Natural killer cell (primary cell): ENCODE data around the gene SIRT1. TPM values are rescaled to one million over a fixed set of nuclear protein-coding genes. Genes with fewer than 3 reads are reported as not detected.
"Not testable (repeated sequence)": the region's sequence is repeated elsewhere in the genome, so short reads cannot be mapped to it uniquely, and the experiment has no call there.

ENCODE experiments used
- ATAC-seq, 3 donors: fragments of 150-1000 bp in 2 of 3; fragments of 200-7000 bp in 1 of 3; cut with Tn5 transposase; 1 replicate in 1 of 3; 2 replicates in 2 of 3; pipeline ENCODE4 v1.10.0; 2021; ENCODE audit warnings: mild to moderate bottlenecking in 2 of 3, moderate library complexity in 2 of 3
- DNase-seq, 2 donors: peaks; one replicate each; pipeline versions ENCODE4 v3.0.0 to v3.0.0-alpha.2; 2013 to 2021; ENCODE audit warnings: mixed read lengths in 1 of 2
- H3K27ac ChIP-seq: one replicate; pipeline ENCODE4 v1.5.1; 2013; ENCODE audit warnings: mild to moderate bottlenecking, low read length
- H3K27me3 ChIP-seq: one replicate; pipeline ENCODE4 v1.6.1; 2013; ENCODE audit warnings: low read length; ENCODE audit not compliant: control insufficient read depth, insufficient read depth
- H3K36me3 ChIP-seq: one replicate; pipeline ENCODE4 v1.6.1; 2013; ENCODE audit warnings: low read length; ENCODE audit not compliant: control insufficient read depth, insufficient read depth
- H3K4me1 ChIP-seq: one replicate; pipeline ENCODE4 v1.6.1; 2013; ENCODE audit warnings: low read length; ENCODE audit not compliant: control insufficient read depth, insufficient read depth
- H3K4me3 ChIP-seq: one replicate; pipeline ENCODE4 v1.5.1; 2013; ENCODE audit warnings: low read length
- H3K9me3 ChIP-seq: one replicate; pipeline ENCODE4 v1.6.1; 2013; ENCODE audit warnings: low read length; ENCODE audit not compliant: control insufficient read depth, insufficient read depth
- H3K27ac Mint-ChIP-seq, 2 donors: one replicate each; pipeline ENCODE4 v1.8.0; 2022; ENCODE audit warnings: mild to moderate bottlenecking in 2 of 2, mixed read lengths in 2 of 2, moderate library complexity in 1 of 2
- H3K27me3 Mint-ChIP-seq, 2 donors: one replicate each; pipeline ENCODE4 v1.8.0; 2022; ENCODE audit warnings: low read depth in 2 of 2, mixed read lengths in 2 of 2
- H3K36me3 Mint-ChIP-seq: one replicate; pipeline ENCODE4 v1.8.0; 2022; ENCODE audit warnings: mixed read lengths
- H3K4me1 Mint-ChIP-seq, 2 donors: one replicate each; pipeline ENCODE4 v1.8.0; 2022; ENCODE audit warnings: mixed read lengths in 2 of 2
- H3K4me3 Mint-ChIP-seq: one replicate; pipeline ENCODE4 v1.8.0; 2022; ENCODE audit warnings: mild to moderate bottlenecking, moderate library complexity, mixed read lengths
- H3K9me3 Mint-ChIP-seq, 2 donors: one replicate each; pipeline ENCODE4 v1.8.0; 2022; ENCODE audit warnings: mixed read lengths in 2 of 2
- CTCF ChIP-seq: fragments of 200-600 bp; IDR thresholded peaks from one replicate; pipeline ENCODE4 v1.8.0; 2022; ENCODE audit warnings: antibody characterized with exemption
- WGBS: methylation state at CpG from one replicate; pipeline ENCODE4 v1.1.7; 2013; ENCODE audit warnings: missing lambda C conversion rate; ENCODE audit not compliant: insufficient coverage; 5-methylcytosine and 5-hydroxymethylcytosine counted together
- intact Hi-C: fragments of 100-400 bp; cut with micrococcal nuclease; formaldehyde crosslinking; loops from one replicate; pipeline ENCODE4 v1.14.2; 2022
- total RNA-seq, 4 donors: library from RNA; stranded (reverse); fragments of 120-200 nt in 1 of 4; gene quantifications; one replicate each; pipeline versions ENCODE4 v1.2.3 to v1.2.4, GENCODE V29; 2013 to 2022

Gene SIRT1
- total RNA-seq: 10 to 100 TPM; 38.2 to 51.0 (median 48.2) TPM
- 38.1 TPM for total RNA-seq (2013)

DNA sequence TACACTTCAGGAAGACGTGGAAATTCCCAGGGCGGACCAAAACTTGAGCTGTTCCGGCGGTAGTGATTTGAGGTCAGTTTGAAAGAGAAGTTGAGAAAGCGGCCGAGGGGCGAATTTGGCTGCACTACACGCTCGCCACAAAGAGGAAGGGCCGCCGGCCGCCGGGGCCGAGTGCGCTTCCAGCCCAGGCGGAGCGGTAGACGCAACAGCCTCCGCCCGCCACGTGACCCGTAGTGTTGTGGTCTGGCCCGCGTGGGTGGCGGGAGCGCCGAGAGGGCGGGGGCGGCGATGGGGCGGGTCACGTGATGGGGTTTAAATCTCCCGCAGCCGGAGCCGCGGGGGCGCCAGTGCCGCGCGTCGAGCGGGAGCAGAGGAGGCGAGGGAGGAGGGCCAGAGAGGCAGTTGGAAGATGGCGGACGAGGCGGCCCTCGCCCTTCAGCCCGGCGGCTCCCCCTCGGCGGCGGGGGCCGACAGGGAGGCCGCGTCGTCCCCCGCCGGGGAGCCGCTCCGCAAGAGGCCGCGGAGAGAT, at the start of gene SIRT1:
Gene SIRT1, plus strand, starts transcription at position 344 of the 529 bp plus-strand sequence. Its CDS starts 66 bp downstream, at position 410.
- Histone ChIP-seq H3K4me1 (peaks cover 23% of the 10 kb centered on the region), H3K9me3 (no peaks in the 10 kb centered on the region), H3K27me3 (no peaks in the 10 kb centered on the region), H3K27ac (peak within 1 kb of the TSS; percentile 87), H3K36me3 (peaks cover 24% of the 10 kb centered on the region), H3K4me3 (peak within 1 kb of the TSS; percentile 63)
- no peaks in the 10 kb centered on the region for H3K27me3 Mint-ChIP-seq
- H3K36me3 Mint-ChIP-seq: peaks cover 12% of the 10 kb centered on the region
- peak within 1 kb of the TSS; percentile 95 for H3K27ac Mint-ChIP-seq
- peaks cover 37 to 46% of the 10 kb centered on the region in 2 donors for H3K4me1 Mint-ChIP-seq
- DNase-seq (peak; percentile 90 to 95), ATAC-seq (peak; percentile 74 to 87 (median 79))
- no peaks in the 10 kb centered on the region for H3K9me3 Mint-ChIP-seq
- intact Hi-C loops: loop anchor here (1.0 to 2.0 kb wide), 2 partner anchors 30 to 190 kb away; no protein-coding TSS in a partner anchor
- TF ChIP-seq CTCF: no peak
- peak within 1 kb of the TSS; percentile 98 for H3K4me3 Mint-ChIP-seq
- WGBS: under 1% methylated on average over 62 of the region's 62 CpGs

DNA sequence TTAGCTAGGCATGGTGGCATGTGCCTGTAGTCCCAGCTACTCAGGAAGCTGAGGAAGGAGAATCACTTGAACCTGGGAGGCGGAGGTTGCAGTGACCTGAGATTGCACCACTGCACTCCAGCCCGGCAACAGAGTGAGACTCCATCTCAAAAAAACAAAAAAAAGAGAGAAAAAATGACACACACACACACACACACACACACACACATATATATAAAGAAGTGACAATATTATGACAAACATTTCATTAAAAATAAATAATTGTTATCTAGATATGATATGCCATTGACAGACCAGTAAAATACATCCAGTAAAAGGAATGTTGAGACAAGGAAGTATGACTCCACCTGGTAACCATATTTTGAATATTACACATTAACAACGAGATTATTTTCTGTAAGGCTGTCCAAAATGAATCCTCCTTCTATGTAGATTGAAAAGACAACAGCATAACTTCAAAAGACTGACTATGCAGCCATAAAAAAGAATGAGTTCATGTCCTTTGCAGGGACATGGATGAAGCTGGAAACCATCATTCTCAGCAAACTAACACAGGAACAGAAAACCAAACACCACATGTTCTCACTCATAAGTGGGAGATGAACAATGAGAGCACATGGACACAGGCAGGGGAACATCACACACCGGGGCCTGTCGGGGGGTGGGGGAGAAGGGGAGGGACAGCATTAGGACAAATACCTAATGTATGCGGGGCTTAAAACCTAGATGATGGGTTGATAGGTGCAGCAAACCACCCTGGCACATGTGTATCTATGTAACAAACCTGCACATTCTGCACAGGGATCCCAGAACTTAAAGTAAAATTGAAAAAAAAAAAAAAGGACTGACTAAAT, 48.7 kb upstream of the SIRT1 start:
- H3K27ac Mint-ChIP-seq, H3K4me3 Mint-ChIP-seq, H3K36me3 Mint-ChIP-seq, H3K27ac ChIP-seq, DNase-seq, H3K4me1 Mint-ChIP-seq, H3K4me3 ChIP-seq, H3K27me3 ChIP-seq, ATAC-seq, H3K27me3 Mint-ChIP-seq, H3K4me1 ChIP-seq, H3K36me3 ChIP-seq, H3K9me3 ChIP-seq, H3K9me3 Mint-ChIP-seq, intact Hi-C loops: not testable (repeated sequence)
- 89% methylated on average over 4 of the region's 6 CpGs for WGBS

- H3K27ac ChIP-seq: no peak overlapping the region
- H3K4me1 ChIP-seq: no peaks in the 10 kb centered on the region
- 55% methylated on average over 2 of the region's 2 CpGs for WGBS
- no peaks in the 10 kb centered on the region for H3K4me1 Mint-ChIP-seq
- TF ChIP-seq CTCF: no peak
- ATAC-seq: no peak
- no peak overlapping the region for H3K27ac Mint-ChIP-seq
- H3K27me3 Mint-ChIP-seq: no peaks in the 10 kb centered on the region
- H3K36me3 Mint-ChIP-seq: no peaks in the 10 kb centered on the region
- intact Hi-C loops: no loop called here
- no peaks in the 10 kb centered on the region for H3K9me3 Mint-ChIP-seq
- H3K4me3 ChIP-seq: no peak overlapping the region
- H3K9me3 ChIP-seq: no peaks in the 10 kb centered on the region
- H3K36me3 ChIP-seq: no peaks in the 10 kb centered on the region
- no peak for DNase-seq
- H3K27me3 ChIP-seq: no peaks in the 10 kb centered on the region
- no peak overlapping the region for H3K4me3 Mint-ChIP-seq
Measured at GRCh38 chr10:67836488-67836887, 48.0 kb upstream of the SIRT1 start.

- H3K9me3 Mint-ChIP-seq: no peaks in the 10 kb centered on the region
- H3K27me3 Mint-ChIP-seq: no peaks in the 10 kb centered on the region
- no peaks in the 10 kb centered on the region for H3K4me1 ChIP-seq
- DNase-seq (no peak), ATAC-seq (no peak)
- H3K27me3 ChIP-seq: no peaks in the 10 kb centered on the region
- H3K4me3 Mint-ChIP-seq: no peak overlapping the region
- no peaks in the 10 kb centered on the region for H3K9me3 ChIP-seq
- H3K36me3 ChIP-seq: no peaks in the 10 kb centered on the region
- intact Hi-C loops: no loop called here
- H3K4me3 ChIP-seq: no peak overlapping the region
- H3K27ac ChIP-seq: no peak overlapping the region
- no CpG with 5 or more reads among the region's 1 CpG for WGBS
- H3K4me1 Mint-ChIP-seq: no peaks in the 10 kb centered on the region
- no peak for TF ChIP-seq CTCF
- H3K36me3 Mint-ChIP-seq: no peaks in the 10 kb centered on the region
- no peak overlapping the region for H3K27ac Mint-ChIP-seq
Measured at GRCh38 chr10:67836972-67837371, 47.5 kb upstream of the SIRT1 start.
